Suprapubic skin (tissue), 3 donors: ENCODE results near the gene WBP1L.

ENCODE experiments used
- POLR2A ChIP-seq, 2 donors: fragments of 450-650 bp; IDR thresholded peaks; one replicate each; pipeline ENCODE4 v1.6.1; 2017; ENCODE audit warnings: antibody characterized with exemption in 2 of 2, mild to moderate bottlenecking in 2 of 2, moderate library complexity in 2 of 2
- TF ChIP-seq, protein P1 (sequence below), 2 donors: fragments of 200-600 bp in 1 of 2; fragments of 450-650 bp in 1 of 2; sonication (generic) in 1 of 2; IDR thresholded peaks; one replicate each; pipeline ENCODE4 v1.5.1; 2016 to 2019; ENCODE audit warnings: antibody characterized with exemption in 2 of 2, mild to moderate bottlenecking in 1 of 2, moderate library complexity in 1 of 2

DNA sequence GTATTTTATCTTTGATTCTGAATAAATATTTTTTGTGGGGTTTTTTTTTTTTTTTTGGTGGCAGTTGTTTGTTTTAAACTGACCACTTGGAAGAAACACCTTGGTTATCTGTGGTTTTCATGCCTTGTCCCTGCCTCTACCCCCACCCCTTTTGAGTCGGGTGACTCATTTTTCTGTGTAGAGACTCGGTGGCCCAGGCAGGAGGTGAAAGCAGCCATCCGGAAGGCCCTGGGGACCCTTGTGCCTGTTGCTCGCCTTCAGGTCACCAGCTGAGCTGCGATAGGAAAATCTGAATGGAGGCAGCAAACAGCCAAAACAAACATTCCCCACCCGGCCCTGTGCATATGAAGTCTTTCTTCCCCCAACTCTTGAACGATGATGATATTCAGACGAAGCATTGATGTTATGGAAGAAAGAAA, 70.7 kb downstream of the WBP1L start:
- no peak for TF ChIP-seq POLR2A (IDR thresholded peaks at IDR 0.05)
- TF ChIP-seq, protein P1, sequence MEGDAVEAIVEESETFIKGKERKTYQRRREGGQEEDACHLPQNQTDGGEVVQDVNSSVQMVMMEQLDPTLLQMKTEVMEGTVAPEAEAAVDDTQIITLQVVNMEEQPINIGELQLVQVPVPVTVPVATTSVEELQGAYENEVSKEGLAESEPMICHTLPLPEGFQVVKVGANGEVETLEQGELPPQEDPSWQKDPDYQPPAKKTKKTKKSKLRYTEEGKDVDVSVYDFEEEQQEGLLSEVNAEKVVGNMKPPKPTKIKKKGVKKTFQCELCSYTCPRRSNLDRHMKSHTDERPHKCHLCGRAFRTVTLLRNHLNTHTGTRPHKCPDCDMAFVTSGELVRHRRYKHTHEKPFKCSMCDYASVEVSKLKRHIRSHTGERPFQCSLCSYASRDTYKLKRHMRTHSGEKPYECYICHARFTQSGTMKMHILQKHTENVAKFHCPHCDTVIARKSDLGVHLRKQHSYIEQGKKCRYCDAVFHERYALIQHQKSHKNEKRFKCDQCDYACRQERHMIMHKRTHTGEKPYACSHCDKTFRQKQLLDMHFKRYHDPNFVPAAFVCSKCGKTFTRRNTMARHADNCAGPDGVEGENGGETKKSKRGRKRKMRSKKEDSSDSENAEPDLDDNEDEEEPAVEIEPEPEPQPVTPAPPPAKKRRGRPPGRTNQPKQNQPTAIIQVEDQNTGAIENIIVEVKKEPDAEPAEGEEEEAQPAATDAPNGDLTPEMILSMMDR (IDR thresholded peaks at IDR 0.05): no peak
